Natural killer cell (primary cell): ENCODE results near the gene CDK5RAP3. TPM values are rescaled to one million over a fixed set of nuclear protein-coding genes. Genes with fewer than 3 reads are reported as not detected.

Experiments used
- ATAC-seq, 3 donors: fragments of 150-1000 bp in 2 of 3; fragments of 200-7000 bp in 1 of 3; cut with Tn5 transposase; 1 replicate in 1 of 3; 2 replicates in 2 of 3; pipeline ENCODE4 v1.10.0; 2021; ENCODE audit warnings: mild to moderate bottlenecking in 2 of 3, moderate library complexity in 2 of 3
- DNase-seq, 2 donors: peaks; one replicate each; pipeline versions ENCODE4 v3.0.0 to v3.0.0-alpha.2; 2013 to 2021; ENCODE audit warnings: mixed read lengths in 1 of 2
- H3K27ac ChIP-seq: one replicate; pipeline ENCODE4 v1.5.1; 2013; ENCODE audit warnings: mild to moderate bottlenecking, low read length
- H3K27me3 ChIP-seq: one replicate; pipeline ENCODE4 v1.6.1; 2013; ENCODE audit warnings: low read length; ENCODE audit not compliant: control insufficient read depth, insufficient read depth
- H3K36me3 ChIP-seq: one replicate; pipeline ENCODE4 v1.6.1; 2013; ENCODE audit warnings: low read length; ENCODE audit not compliant: control insufficient read depth, insufficient read depth
- H3K4me1 ChIP-seq: one replicate; pipeline ENCODE4 v1.6.1; 2013; ENCODE audit warnings: low read length; ENCODE audit not compliant: control insufficient read depth, insufficient read depth
- H3K4me3 ChIP-seq: one replicate; pipeline ENCODE4 v1.5.1; 2013; ENCODE audit warnings: low read length
- H3K9me3 ChIP-seq: one replicate; pipeline ENCODE4 v1.6.1; 2013; ENCODE audit warnings: low read length; ENCODE audit not compliant: control insufficient read depth, insufficient read depth
- H3K27ac Mint-ChIP-seq, 2 donors: one replicate each; pipeline ENCODE4 v1.8.0; 2022; ENCODE audit warnings: mild to moderate bottlenecking in 2 of 2, mixed read lengths in 2 of 2, moderate library complexity in 1 of 2
- H3K27me3 Mint-ChIP-seq, 2 donors: one replicate each; pipeline ENCODE4 v1.8.0; 2022; ENCODE audit warnings: low read depth in 2 of 2, mixed read lengths in 2 of 2
- H3K36me3 Mint-ChIP-seq: one replicate; pipeline ENCODE4 v1.8.0; 2022; ENCODE audit warnings: mixed read lengths
- H3K4me1 Mint-ChIP-seq, 2 donors: one replicate each; pipeline ENCODE4 v1.8.0; 2022; ENCODE audit warnings: mixed read lengths in 2 of 2
- H3K4me3 Mint-ChIP-seq: one replicate; pipeline ENCODE4 v1.8.0; 2022; ENCODE audit warnings: mild to moderate bottlenecking, moderate library complexity, mixed read lengths
- H3K9me3 Mint-ChIP-seq, 2 donors: one replicate each; pipeline ENCODE4 v1.8.0; 2022; ENCODE audit warnings: mixed read lengths in 2 of 2
- CTCF ChIP-seq: fragments of 200-600 bp; IDR thresholded peaks from one replicate; pipeline ENCODE4 v1.8.0; 2022; ENCODE audit warnings: antibody characterized with exemption
- WGBS: methylation state at CpG from one replicate; pipeline ENCODE4 v1.1.7; 2013; ENCODE audit warnings: missing lambda C conversion rate; ENCODE audit not compliant: insufficient coverage; 5-methylcytosine and 5-hydroxymethylcytosine counted together
- intact Hi-C: fragments of 100-400 bp; cut with micrococcal nuclease; formaldehyde crosslinking; loops from one replicate; pipeline ENCODE4 v1.14.2; 2022
- total RNA-seq, 4 donors: library from RNA; stranded (reverse); fragments of 120-200 nt in 1 of 4; gene quantifications; one replicate each; pipeline versions ENCODE4 v1.2.3 to v1.2.4, GENCODE V29; 2013 to 2022

The CDK5RAP3 gene
- total RNA-seq, 3 donors from 2014 or later (not counting 1 experiment from before 2014, with no cell fraction given), result 289 to 300 (median 292) TPM

GRCh38 chr17:48024149-48025039 is 53.5 kb downstream of the CDK5RAP3 start:
- Histone ChIP-seq H3K4me1 (peaks cover 36% of the 10 kb centered on the region), H3K9me3 (no peaks in the 10 kb centered on the region), H3K4me3 (peak overlapping the region; percentile 29), H3K27me3 (peaks cover 17% of the 10 kb centered on the region), H3K27ac (peak overlapping the region; percentile 5), H3K36me3 (no peaks in the 10 kb centered on the region)
- under 1% methylated on average over 53 of the region's 54 CpGs for WGBS
- Mint-ChIP-seq H3K4me1 (peaks cover 34% of the 10 kb centered on the region in 2 donors), H3K9me3 (no peaks in the 10 kb centered on the region), H3K27me3 (peaks cover 30 to 42% of the 10 kb centered on the region in 2 donors), H3K4me3 (peak overlapping the region; percentile 94), H3K36me3 (no peaks in the 10 kb centered on the region), H3K27ac (peak overlapping the region; percentile 75 to 86)
- intact Hi-C loops, result loop anchor here (1.0 kb wide), 3 partner anchors 24 to 107 kb away; partner anchors contain the start of gene NFE2L1
- TF ChIP-seq CTCF, result no peak
- ATAC-seq (peak; percentile 1 to 3 (median 2)), DNase-seq (peak in 1 of 2 donors; percentile 68)

GRCh38 chr17:48025040-48025903 is 54.4 kb downstream of the CDK5RAP3 start:
- WGBS, result under 1% methylated on average over 56 of the region's 56 CpGs
- Histone ChIP-seq H3K4me3 (peak overlapping the region; percentile 29), H3K27me3 (peaks cover 17% of the 10 kb centered on the region), H3K4me1 (peaks cover 36% of the 10 kb centered on the region), H3K36me3 (no peaks in the 10 kb centered on the region), H3K9me3 (no peaks in the 10 kb centered on the region), H3K27ac (no peak overlapping the region)
- Mint-ChIP-seq H3K27me3 (peaks cover 30 to 42% of the 10 kb centered on the region in 2 donors), H3K4me3 (peak overlapping the region; percentile 94), H3K27ac (peak overlapping the region; percentile 75 to 86), H3K36me3 (no peaks in the 10 kb centered on the region), H3K4me1 (peaks cover 34% of the 10 kb centered on the region in 2 donors), H3K9me3 (no peaks in the 10 kb centered on the region)
- peak; percentile 76 for TF ChIP-seq CTCF
- ATAC-seq (peak; percentile 91 to 98 (median 94)), DNase-seq (peak; percentile 93 to 99)
- intact Hi-C loops, result loop anchor here (1.0 kb wide), 3 partner anchors 23 to 106 kb away; partner anchors contain the start of gene NFE2L1

- Histone ChIP-seq H3K9me3 (no peaks in the 10 kb centered on the region), H3K36me3 (no peaks in the 10 kb centered on the region), H3K4me1 (peaks cover 36% of the 10 kb centered on the region), H3K4me3 (no peak overlapping the region), H3K27ac (no peak overlapping the region), H3K27me3 (peaks cover 17% of the 10 kb centered on the region)
- TF ChIP-seq CTCF, result no peak
- intact Hi-C loops, result loop anchor here (1.0 to 2.0 kb wide), 4 partner anchors 22 to 593 kb away; partner anchors contain the start of gene NFE2L1
- H3K4me1 Mint-ChIP-seq, result peaks cover 34% of the 10 kb centered on the region in 2 donors
- ATAC-seq (no peak), DNase-seq (peak in 1 of 2 donors; percentile 20)
- H3K4me3 Mint-ChIP-seq, result peak overlapping the region; percentile 94
- H3K36me3 Mint-ChIP-seq, result no peaks in the 10 kb centered on the region
- peak overlapping the region in 1 of 2 donors; percentile 86 for H3K27ac Mint-ChIP-seq
- 48% methylated on average over 7 of the region's 8 CpGs for WGBS
- peaks cover 30 to 37% of the 10 kb centered on the region in 2 donors for H3K27me3 Mint-ChIP-seq
- no peaks in the 10 kb centered on the region for H3K9me3 Mint-ChIP-seq
These were observed 55.1 kb downstream of the CDK5RAP3 start for GRCh38 chr17:48025904-48026501.
